Measurements from ENCODE around the gene TENM4.

DNA sequence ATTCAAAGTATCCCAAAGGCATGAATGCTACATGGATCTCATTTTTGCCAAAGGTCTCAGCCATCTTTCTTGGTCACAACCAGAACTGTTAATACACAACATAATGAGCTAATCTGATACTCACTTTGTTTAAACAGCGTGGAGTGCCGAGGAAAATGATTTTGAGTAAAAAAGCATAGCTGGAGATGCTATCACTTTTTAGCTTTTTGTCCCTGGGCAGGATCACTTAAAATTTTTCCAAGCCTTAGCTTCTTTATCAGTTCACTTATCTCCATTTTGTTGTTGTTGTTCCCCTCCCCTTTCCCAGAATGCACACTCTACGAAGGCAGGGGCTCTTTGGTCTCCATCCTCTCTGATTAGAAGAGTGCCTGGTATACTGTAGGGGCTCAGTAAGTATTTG lies 636.8 kb downstream of the TENM4 start:
- no peak for TF ChIP-seq EZH2 (IDR thresholded peaks at IDR 0.05)
- no peak for TF ChIP-seq POLR2AphosphoS5 (IDR thresholded peaks at IDR 0.05; ENCODE audit: borderline replicate concordance, low read depth, low read length)
- no peak for TF ChIP-seq FOXP2 (optimal IDR thresholded peaks at IDR 0.05; ENCODE audit: control extremely low read depth, extremely low read length, insufficient read depth)
